Tibial nerve (tissue), 4 donors: ENCODE data around the gene EXOG. TPM values are rescaled to one million over a fixed set of nuclear protein-coding genes. Genes with fewer than 3 reads are reported as not detected.

Source experiments
- DNase-seq, 2 donors: peaks; one replicate each; pipeline ENCODE4 v3.0.0-alpha.2; 2019; ENCODE audit warnings: low spot score in 2 of 2
- H3K27ac ChIP-seq, 4 donors: fragments of 200-600 bp; sonication (generic) in 3 of 4; one replicate each; pipeline ENCODE4 v1.5.1; 2017 to 2019; ENCODE audit warnings: mild to moderate bottlenecking in 1 of 4
- H3K27me3 ChIP-seq, 2 donors: fragments of 200-600 bp; sonication (generic) in 1 of 2; one replicate each; pipeline versions ENCODE4 v1.5.1 to v1.6.0; 2017 to 2019
- H3K36me3 ChIP-seq, 3 donors: fragments of 200-600 bp; sonication (generic); one replicate each; pipeline ENCODE4 v1.5.1; 2018 to 2019
- H3K4me1 ChIP-seq, 4 donors: fragments of 200-600 bp; sonication (generic) in 3 of 4; one replicate each; pipeline ENCODE4 v1.5.1; 2017 to 2019
- H3K4me3 ChIP-seq, 4 donors: fragments of 200-600 bp; sonication (generic) in 3 of 4; one replicate each; pipeline ENCODE4 v1.5.1; 2017 to 2019; ENCODE audit warnings: mild to moderate bottlenecking in 1 of 4, moderate library complexity in 1 of 4
- H3K9me3 ChIP-seq, 4 donors: fragments of 200-600 bp; sonication (generic) in 3 of 4; one replicate each; pipeline ENCODE4 v1.5.1; 2017 to 2019
- EP300 ChIP-seq, 2 donors: sonication (generic); formaldehyde crosslinking; IDR thresholded peaks; one replicate each; pipeline ENCODE4 v1.6.1; 2017; ENCODE audit warnings: antibody characterized with exemption in 2 of 2, mild to moderate bottlenecking in 1 of 2
- POLR2A ChIP-seq, 2 donors: fragments of 450-650 bp; IDR thresholded peaks; one replicate each; pipeline ENCODE4 v1.6.1; 2017; ENCODE audit warnings: antibody characterized with exemption in 2 of 2, mild to moderate bottlenecking in 2 of 2, moderate library complexity in 2 of 2
- whole genome bisulfite sequencing, 2 donors: methylation state at CpG; one replicate each; pipeline ENCODE4 v1.1.5; 2018; 5-methylcytosine and 5-hydroxymethylcytosine counted together
- total RNA-seq, 4 donors: library from RNA; depleted of rRNA; stranded (reverse); fragments of >200 nt; gene quantifications; one replicate each; pipeline ENCODE4 v1.1.0, GENCODE V29; 2016
- TF ChIP-seq, protein P1 (sequence below), 5 experiments: fragments of 200-600 bp in 3 of 5; fragments of 450-650 bp in 2 of 5; sonication (generic) in 3 of 5; IDR thresholded peaks; one replicate each; pipeline ENCODE4 v1.5.1; 2016 to 2019; ENCODE audit warnings: antibody characterized with exemption in 5 of 5, mild to moderate bottlenecking in 3 of 5, moderate library complexity in 2 of 5

The EXOG gene
- total RNA-seq, 4 donors from 2014 or later, result 9.9 to 21.9 (median 20.9) TPM

GRCh38 chr3:38487323-38487722 is 8.8 kb upstream of the EXOG start:
- no peak for DNase-seq
- H3K27ac ChIP-seq, result no peak overlapping the region
- TF ChIP-seq, protein P1, sequence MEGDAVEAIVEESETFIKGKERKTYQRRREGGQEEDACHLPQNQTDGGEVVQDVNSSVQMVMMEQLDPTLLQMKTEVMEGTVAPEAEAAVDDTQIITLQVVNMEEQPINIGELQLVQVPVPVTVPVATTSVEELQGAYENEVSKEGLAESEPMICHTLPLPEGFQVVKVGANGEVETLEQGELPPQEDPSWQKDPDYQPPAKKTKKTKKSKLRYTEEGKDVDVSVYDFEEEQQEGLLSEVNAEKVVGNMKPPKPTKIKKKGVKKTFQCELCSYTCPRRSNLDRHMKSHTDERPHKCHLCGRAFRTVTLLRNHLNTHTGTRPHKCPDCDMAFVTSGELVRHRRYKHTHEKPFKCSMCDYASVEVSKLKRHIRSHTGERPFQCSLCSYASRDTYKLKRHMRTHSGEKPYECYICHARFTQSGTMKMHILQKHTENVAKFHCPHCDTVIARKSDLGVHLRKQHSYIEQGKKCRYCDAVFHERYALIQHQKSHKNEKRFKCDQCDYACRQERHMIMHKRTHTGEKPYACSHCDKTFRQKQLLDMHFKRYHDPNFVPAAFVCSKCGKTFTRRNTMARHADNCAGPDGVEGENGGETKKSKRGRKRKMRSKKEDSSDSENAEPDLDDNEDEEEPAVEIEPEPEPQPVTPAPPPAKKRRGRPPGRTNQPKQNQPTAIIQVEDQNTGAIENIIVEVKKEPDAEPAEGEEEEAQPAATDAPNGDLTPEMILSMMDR (IDR thresholded peaks at IDR 0.05), result no peak
- TF ChIP-seq EP300 (IDR thresholded peaks at IDR 0.05) (no peak), POLR2A (IDR thresholded peaks at IDR 0.05) (no peak)
- no peaks in the 10 kb centered on the region for H3K9me3 ChIP-seq
- 54 to 65% methylated on average over 3 of the region's 3 CpGs for WGBS, 2 donors
- peaks cover 0 to 20% (median 0%) of the 10 kb centered on the region in 4 donors for H3K4me1 ChIP-seq
- H3K27me3 ChIP-seq, result no peaks in the 10 kb centered on the region
- H3K36me3 ChIP-seq, result peaks cover 3 to 47% (median 10%) of the 10 kb centered on the region in 3 donors
- no peak overlapping the region for H3K4me3 ChIP-seq

DNA sequence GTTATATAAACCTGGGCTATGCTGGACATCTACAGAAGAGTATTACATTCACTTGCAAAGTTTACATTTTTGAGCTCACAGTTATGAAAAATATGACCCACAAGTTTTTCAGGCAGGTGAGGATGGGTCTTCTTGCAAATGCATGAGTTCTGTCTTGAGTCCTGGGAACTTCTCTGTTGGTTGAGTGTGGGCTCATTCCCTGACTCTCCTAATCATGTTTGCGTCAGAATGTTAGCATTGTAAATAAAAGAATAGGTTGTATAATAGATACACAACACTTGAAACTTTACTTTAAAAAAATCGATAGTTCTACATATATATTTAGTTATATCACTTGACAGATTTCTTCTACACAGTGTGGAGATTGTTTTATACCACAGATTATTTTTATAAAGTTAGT is 7.2 kb upstream of the EXOG start:
- DNase-seq, result no peak
- 93 to 94% methylated on average over 2 of the region's 2 CpGs for WGBS, 2 donors
- H3K9me3 ChIP-seq, result no peaks in the 10 kb centered on the region
- TF ChIP-seq EP300 (IDR thresholded peaks at IDR 0.05) (no peak), POLR2A (IDR thresholded peaks at IDR 0.05) (no peak)
- TF ChIP-seq, protein P1 (IDR thresholded peaks at IDR 0.05), result no peak
- peak overlapping the region in 1 of 4 donors; percentile 76 for H3K27ac ChIP-seq
- peaks cover 0 to 20% (median 0%) of the 10 kb centered on the region in 4 donors for H3K4me1 ChIP-seq
- no peaks in the 10 kb centered on the region for H3K27me3 ChIP-seq
- H3K36me3 ChIP-seq, result peaks cover 0 to 30% (median 0%) of the 10 kb centered on the region in 3 donors
- no peak overlapping the region for H3K4me3 ChIP-seq

DNA sequence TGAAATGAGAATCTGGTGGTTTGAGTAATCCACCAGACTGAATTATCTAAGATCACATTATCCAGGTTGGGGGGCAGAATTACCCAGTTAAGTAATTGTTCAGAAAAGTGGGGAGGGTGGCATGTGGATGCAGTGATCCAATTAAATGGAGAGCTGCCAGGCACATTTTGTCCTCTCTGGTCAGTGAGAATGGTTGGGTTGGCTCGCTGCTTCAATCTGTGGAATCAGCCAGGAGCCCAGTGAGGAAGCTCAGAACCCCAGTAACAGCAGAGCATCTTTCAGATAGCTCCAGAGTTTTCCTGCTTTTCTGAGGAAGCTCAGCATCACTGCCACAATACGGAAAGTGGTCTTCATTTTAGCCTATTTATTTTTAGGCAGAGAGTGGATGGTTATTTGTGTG is 6.4 kb upstream of the EXOG start:
- H3K36me3 ChIP-seq, result peaks cover 0 to 22% (median 0%) of the 10 kb centered on the region in 3 donors
- DNase-seq, result peak in 1 of 2 donors; percentile 74
- H3K27me3 ChIP-seq, result no peaks in the 10 kb centered on the region
- no peak overlapping the region for H3K4me3 ChIP-seq
- TF ChIP-seq POLR2A (IDR thresholded peaks at IDR 0.05) (no peak), EP300 (IDR thresholded peaks at IDR 0.05) (peak in 1 of 2 donors; percentile 46)
- TF ChIP-seq, protein P1 (IDR thresholded peaks at IDR 0.05), result no peak
- peak overlapping the region in 2 of 4 donors; percentile 25 to 76 for H3K27ac ChIP-seq
- peaks cover 0 to 20% (median 0%) of the 10 kb centered on the region in 4 donors for H3K4me1 ChIP-seq
- 84 to 88% methylated on average over 2 of the region's 2 CpGs for WGBS, 2 donors
- no peaks in the 10 kb centered on the region for H3K9me3 ChIP-seq

GRCh38 chr3:38490281-38491030 is 5.7 kb upstream of the EXOG start:
- Histone ChIP-seq H3K27me3 (no peaks in the 10 kb centered on the region), H3K4me3 (no peak overlapping the region), H3K9me3 (no peaks in the 10 kb centered on the region), H3K36me3 (peaks cover 0 to 16% (median 0%) of the 10 kb centered on the region in 3 donors), H3K4me1 (peaks cover 0 to 20% (median 0%) of the 10 kb centered on the region in 4 donors), H3K27ac (peak overlapping the region in 2 of 4 donors; percentile 25 to 76)
- 68 to 72% methylated on average over 11 of the region's 11 CpGs for WGBS, 2 donors
- DNase-seq, result no peak
- TF ChIP-seq POLR2A (IDR thresholded peaks at IDR 0.05) (no peak), EP300 (IDR thresholded peaks at IDR 0.05) (no peak)
- TF ChIP-seq, protein P1 (IDR thresholded peaks at IDR 0.05), result no peak

DNA sequence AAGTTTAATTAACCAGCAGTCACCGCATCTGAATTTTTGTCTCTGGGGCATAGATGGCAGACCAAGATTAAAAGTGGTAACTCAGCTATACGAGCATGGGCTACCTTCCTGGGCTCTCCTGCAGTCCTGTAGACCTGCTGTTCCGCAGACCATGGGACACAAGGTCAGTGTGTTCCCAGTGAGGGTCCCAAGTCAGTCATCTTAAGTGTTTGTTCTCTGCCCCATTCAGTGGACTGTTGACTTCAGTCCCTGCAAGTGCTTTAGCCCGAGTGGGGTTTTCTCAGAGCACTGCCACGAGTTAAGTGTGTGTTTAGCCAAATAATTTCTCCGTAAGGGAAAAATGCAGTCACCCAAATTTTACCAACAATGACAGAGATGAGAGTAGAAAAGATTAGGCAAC is 4.9 kb upstream of the EXOG start:
- no peak for DNase-seq
- peaks cover 0 to 11% (median 0%) of the 10 kb centered on the region in 3 donors for H3K36me3 ChIP-seq
- peak overlapping the region in 2 of 4 donors; percentile 23 to 76 for H3K27ac ChIP-seq
- no peaks in the 10 kb centered on the region for H3K27me3 ChIP-seq
- no peak overlapping the region for H3K4me3 ChIP-seq
- TF ChIP-seq, protein P1 (IDR thresholded peaks at IDR 0.05), result no peak
- TF ChIP-seq EP300 (IDR thresholded peaks at IDR 0.05) (peak in 1 of 2 donors; percentile 21), POLR2A (IDR thresholded peaks at IDR 0.05) (no peak)
- peaks cover 0 to 24% (median 0%) of the 10 kb centered on the region in 4 donors for H3K4me1 ChIP-seq
- WGBS, 2 donors, result 67 to 68% methylated on average over 6 of the region's 6 CpGs
- H3K9me3 ChIP-seq, result no peaks in the 10 kb centered on the region
